ENCODE data around the gene CASP5.
A peak's percentile ranks its signal among the peaks of the same experiment; 100 is the strongest.

The CASP5 gene

DNA sequence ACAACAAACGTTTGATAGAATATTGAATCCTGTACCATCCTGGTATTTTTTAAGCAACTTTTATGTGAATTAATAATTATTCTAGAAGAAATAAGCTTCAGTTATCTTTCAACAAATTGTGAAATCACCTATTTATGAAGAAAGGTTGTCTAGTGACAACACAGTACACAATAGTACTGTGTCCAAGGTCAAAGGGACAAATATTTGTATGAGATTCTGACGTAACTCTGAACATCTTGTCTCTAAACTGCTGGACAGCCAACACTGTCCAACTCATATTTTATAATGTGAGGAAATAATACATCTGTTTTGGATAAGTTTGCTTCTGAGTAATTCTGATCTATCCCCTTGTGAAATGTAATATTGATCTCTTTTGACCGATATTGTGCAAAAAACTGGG lies 18.9 kb downstream of the CASP5 start:
- TF ChIP-seq ZBTB7A (IDR thresholded peaks at IDR 0.05; ENCODE audit: low read depth) (no peak), EGR1 (IDR thresholded peaks at IDR 0.05) (no peak)

DNA sequence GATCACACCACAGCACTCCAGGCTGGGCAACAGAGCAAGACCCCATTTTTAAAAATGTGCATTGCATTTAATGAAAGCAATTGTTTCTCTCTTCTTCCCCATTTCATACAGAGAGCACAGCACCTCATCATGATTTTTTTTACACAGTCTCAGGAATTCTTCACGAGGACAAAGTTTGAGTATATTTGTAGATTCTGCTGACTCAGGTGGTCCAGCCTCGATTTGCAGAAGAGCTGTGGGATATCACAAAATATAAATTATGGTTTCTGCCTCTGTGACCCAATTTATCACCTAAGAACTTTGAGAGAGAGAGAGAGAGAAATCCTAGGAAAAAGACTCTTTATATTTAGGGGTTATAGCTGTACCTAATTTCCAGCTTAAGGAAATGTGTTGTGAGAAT lies 19.8 kb downstream of the CASP5 start:
- TF ChIP-seq RAD21 (IDR thresholded peaks at IDR 0.05; ENCODE audit: low read depth) (no peak), TCF12 (IDR thresholded peaks at IDR 0.05; ENCODE audit: low read depth) (no peak), TAF1 (IDR thresholded peaks at IDR 0.05; ENCODE audit: low read depth) (no peak), ZBTB7A (IDR thresholded peaks at IDR 0.05; ENCODE audit: low read depth) (no peak), NFIC (IDR thresholded peaks at IDR 0.05) (no peak), TEAD4 (IDR thresholded peaks at IDR 0.05) (no peak), FOXM1 (IDR thresholded peaks at IDR 0.05; ENCODE audit: borderline replicate concordance, low read depth) (no peak)
- TF ChIP-seq, protein P1, sequence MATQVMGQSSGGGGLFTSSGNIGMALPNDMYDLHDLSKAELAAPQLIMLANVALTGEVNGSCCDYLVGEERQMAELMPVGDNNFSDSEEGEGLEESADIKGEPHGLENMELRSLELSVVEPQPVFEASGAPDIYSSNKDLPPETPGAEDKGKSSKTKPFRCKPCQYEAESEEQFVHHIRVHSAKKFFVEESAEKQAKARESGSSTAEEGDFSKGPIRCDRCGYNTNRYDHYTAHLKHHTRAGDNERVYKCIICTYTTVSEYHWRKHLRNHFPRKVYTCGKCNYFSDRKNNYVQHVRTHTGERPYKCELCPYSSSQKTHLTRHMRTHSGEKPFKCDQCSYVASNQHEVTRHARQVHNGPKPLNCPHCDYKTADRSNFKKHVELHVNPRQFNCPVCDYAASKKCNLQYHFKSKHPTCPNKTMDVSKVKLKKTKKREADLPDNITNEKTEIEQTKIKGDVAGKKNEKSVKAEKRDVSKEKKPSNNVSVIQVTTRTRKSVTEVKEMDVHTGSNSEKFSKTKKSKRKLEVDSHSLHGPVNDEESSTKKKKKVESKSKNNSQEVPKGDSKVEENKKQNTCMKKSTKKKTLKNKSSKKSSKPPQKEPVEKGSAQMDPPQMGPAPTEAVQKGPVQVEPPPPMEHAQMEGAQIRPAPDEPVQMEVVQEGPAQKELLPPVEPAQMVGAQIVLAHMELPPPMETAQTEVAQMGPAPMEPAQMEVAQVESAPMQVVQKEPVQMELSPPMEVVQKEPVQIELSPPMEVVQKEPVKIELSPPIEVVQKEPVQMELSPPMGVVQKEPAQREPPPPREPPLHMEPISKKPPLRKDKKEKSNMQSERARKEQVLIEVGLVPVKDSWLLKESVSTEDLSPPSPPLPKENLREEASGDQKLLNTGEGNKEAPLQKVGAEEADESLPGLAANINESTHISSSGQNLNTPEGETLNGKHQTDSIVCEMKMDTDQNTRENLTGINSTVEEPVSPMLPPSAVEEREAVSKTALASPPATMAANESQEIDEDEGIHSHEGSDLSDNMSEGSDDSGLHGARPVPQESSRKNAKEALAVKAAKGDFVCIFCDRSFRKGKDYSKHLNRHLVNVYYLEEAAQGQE (IDR thresholded peaks at IDR 0.05; ENCODE audit: low read depth): no peak

DNA sequence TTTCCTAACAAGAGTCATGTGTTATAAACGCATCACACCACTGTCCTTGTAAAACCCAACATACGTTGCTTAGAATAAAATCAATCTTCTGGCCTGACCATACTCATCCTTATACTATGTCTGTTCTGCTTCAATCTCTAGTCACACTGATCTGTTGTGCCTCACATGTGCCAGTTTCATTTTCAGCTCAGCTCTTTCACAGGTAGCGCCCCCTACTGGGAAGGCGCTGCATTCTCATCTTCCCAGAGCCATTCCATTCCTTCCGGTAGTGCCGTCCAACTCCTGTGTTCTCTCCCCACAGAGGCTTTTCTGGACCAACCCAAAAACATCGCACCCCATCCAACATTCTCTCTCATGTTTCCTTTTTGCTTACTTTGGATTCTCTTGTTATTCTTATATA lies 22.2 kb downstream of the CASP5 start:
- TF ChIP-seq, protein P2, sequence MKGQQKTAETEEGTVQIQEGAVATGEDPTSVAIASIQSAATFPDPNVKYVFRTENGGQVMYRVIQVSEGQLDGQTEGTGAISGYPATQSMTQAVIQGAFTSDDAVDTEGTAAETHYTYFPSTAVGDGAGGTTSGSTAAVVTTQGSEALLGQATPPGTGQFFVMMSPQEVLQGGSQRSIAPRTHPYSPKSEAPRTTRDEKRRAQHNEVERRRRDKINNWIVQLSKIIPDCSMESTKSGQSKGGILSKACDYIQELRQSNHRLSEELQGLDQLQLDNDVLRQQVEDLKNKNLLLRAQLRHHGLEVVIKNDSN (IDR thresholded peaks at IDR 0.05): no peak
- peak; percentile 32 for TF ChIP-seq RAD21 (IDR thresholded peaks at IDR 0.05; ENCODE audit: low read depth)

DNA sequence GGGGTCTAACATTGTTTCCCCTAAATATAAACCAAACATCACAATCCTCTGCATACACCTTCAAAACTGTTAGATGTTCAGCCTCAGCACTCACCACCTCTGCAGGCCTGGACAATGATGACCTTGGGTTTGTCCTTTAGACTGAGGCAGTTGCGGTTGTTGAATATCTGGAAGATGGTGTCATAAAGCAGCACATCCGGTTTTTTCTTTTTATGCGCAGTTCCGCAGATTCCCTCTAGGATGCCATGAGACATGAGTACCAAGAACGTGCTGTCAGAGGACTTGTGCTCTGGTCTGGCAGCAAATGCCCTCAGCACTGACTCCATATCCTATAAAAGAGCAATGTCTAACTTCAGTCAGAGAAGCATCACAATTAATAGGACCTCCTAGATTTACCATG lies 22.8 kb downstream of the CASP5 start:
- TF ChIP-seq FOXM1 (IDR thresholded peaks at IDR 0.05; ENCODE audit: borderline replicate concordance, low read depth) (no peak), NFIC (IDR thresholded peaks at IDR 0.05) (no peak), EP300 (IDR thresholded peaks at IDR 0.05; ENCODE audit: borderline replicate concordance) (no peak), ZBTB7A (IDR thresholded peaks at IDR 0.05; ENCODE audit: low read depth) (no peak), RAD21 (IDR thresholded peaks at IDR 0.05; ENCODE audit: low read depth) (no peak), TEAD4 (IDR thresholded peaks at IDR 0.05) (no peak)
- TF ChIP-seq, protein P2 (IDR thresholded peaks at IDR 0.05): no peak
- TF ChIP-seq, protein P3, sequence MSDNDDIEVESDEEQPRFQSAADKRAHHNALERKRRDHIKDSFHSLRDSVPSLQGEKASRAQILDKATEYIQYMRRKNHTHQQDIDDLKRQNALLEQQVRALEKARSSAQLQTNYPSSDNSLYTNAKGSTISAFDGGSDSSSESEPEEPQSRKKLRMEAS (IDR thresholded peaks at IDR 0.05): no peak
- TF ChIP-seq, protein P1 (IDR thresholded peaks at IDR 0.05; ENCODE audit: low read depth): no peak

DNA sequence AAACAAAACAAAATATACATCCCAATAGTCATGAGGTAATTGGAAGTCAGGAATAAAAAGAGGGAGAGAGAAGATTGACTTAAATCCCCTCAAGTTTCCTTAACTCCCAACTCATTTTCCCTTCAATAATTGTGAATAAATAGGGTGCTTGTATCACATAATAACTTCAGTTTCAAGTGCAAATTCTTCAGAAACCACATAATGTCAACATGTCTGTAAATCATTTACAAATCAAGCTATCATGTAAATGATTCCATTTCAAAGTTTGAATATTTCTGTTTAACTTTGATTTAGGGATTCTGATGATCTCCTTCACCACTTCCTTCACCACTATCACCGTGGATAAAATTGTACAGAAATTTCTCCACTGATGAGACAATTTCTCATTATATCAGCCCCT lies 23.2 kb downstream of the CASP5 start:
- no peak for TF ChIP-seq TEAD4 (IDR thresholded peaks at IDR 0.05)
- no peak for TF ChIP-seq RAD21 (IDR thresholded peaks at IDR 0.05; ENCODE audit: low read depth)
- no peak for TF ChIP-seq CREB1 (IDR thresholded peaks at IDR 0.05; ENCODE audit: low read depth)
- TF ChIP-seq, protein P3 (IDR thresholded peaks at IDR 0.05): no peak
- no peak for TF ChIP-seq EP300 (IDR thresholded peaks at IDR 0.05; ENCODE audit: borderline replicate concordance)
- TF ChIP-seq, protein P1 (IDR thresholded peaks at IDR 0.05; ENCODE audit: low read depth): no peak
- TF ChIP-seq FOXM1 (IDR thresholded peaks at IDR 0.05; ENCODE audit: borderline replicate concordance, low read depth): no peak
- TF ChIP-seq EGR1 (IDR thresholded peaks at IDR 0.05): no peak
- TF ChIP-seq YY1 (IDR thresholded peaks at IDR 0.05; ENCODE audit: low read depth): no peak
- no peak for TF ChIP-seq TCF12 (IDR thresholded peaks at IDR 0.05; ENCODE audit: low read depth)
- TF ChIP-seq TAF1 (IDR thresholded peaks at IDR 0.05; ENCODE audit: low read depth): no peak
- TF ChIP-seq, protein P2 (IDR thresholded peaks at IDR 0.05): no peak
- no peak for TF ChIP-seq ZBTB7A (IDR thresholded peaks at IDR 0.05; ENCODE audit: low read depth)
- no peak for TF ChIP-seq CEBPB (IDR thresholded peaks at IDR 0.05)
- no peak for TF ChIP-seq NFIC (IDR thresholded peaks at IDR 0.05)

All from Ishikawa (cell line).